HCT116 (cell line): ENCODE measurements around the gene CKB. TPM values are rescaled to one million over a fixed set of nuclear protein-coding genes. Genes with fewer than 3 reads are reported as not detected.

Source experiments
- ATAC-seq: fragments of 200-7000 bp; cut with Tn5 transposase; 2 replicates; pipeline ENCODE4 v1.9.1; 2020; ENCODE audit warnings: mild to moderate bottlenecking, moderate library complexity
- BruUV-seq: library from RNA; stranded (reverse); fragments of 400-500 nt; replicated peaks from 2 replicates; lab custom pipeline; 2021; lab: Mats Ljungman, UMichigan
- CTCF ChIA-PET: fragments of 300-600 bp; sonication (Branson Sonifier 250); formaldehyde crosslinking; loops from one replicate; lab custom pipeline; 2021; ENCODE audit warnings: antibody characterized with exemption; lab: Charles Lee
- POLR2A ChIA-PET: fragments of 300-600, 350-600 bp; sonication (Branson Sonifier 250); formaldehyde crosslinking; loops from one replicate; lab custom pipeline; 2021; ENCODE audit warnings: antibody characterized with exemption; lab: Charles Lee
- RAD21 ChIA-PET, 2 experiments: fragments of 300-600 bp; sonication (Branson Sonifier 250); formaldehyde crosslinking; loops; one replicate each; lab custom pipeline; 2023; ENCODE audit warnings: low total read pairs in 2 of 2; ENCODE audit not compliant: uncharacterized antibody in 2 of 2, unreplicated experiment in 2 of 2, low non-redundant PET in 1 of 2; lab: Charles Lee
- DNase-seq: peaks from one replicate; pipeline ENCODE4 v3.0.0-alpha.2; 2010; ENCODE audit warnings: low read depth, low spot score
- H2AFZ ChIP-seq: fragments of 200-600 bp; shearing (Covaris generic), sonication (generic); 2 replicates; pipeline ENCODE4 v1.6.1; 2017; ENCODE audit warnings: low read depth, mixed run types, mixed read lengths, antibody characterized with exemption, low read length; ENCODE audit not compliant: poor library complexity, severe bottlenecking
- H3K27ac ChIP-seq: 2 replicates; pipeline ENCODE4 v1.5.1; 2012; ENCODE audit warnings: low read depth, low read length
- H3K27me3 ChIP-seq: fragments of 200-600 bp; sonication (generic); 2 replicates; pipeline ENCODE4 v1.6.1; 2016; ENCODE audit warnings: mixed run types, low read length, mixed read lengths; ENCODE audit not compliant: insufficient read depth
- H3K36me3 ChIP-seq, 2 experiments: fragments of 200-500 bp in 1 of 2; fragments of 200-600 bp in 1 of 2; sonication (Bioruptor generic) in 1 of 2; sonication (generic) in 1 of 2; 2 replicates each; pipeline versions ENCODE4 v1.5.1 to v1.6.1; 2014 to 2016; ENCODE audit warnings: low read length in 2 of 2, inconsistent platforms in 1 of 2, mixed read lengths in 1 of 2, mixed run types in 1 of 2; ENCODE audit not compliant: insufficient read depth in 2 of 2, control insufficient read depth in 1 of 2
- H3K4me1 ChIP-seq, 2 experiments: fragments of 200-600 bp in 1 of 2; sonication (generic) in 1 of 2; 2 replicates each; pipeline versions ENCODE4 v1.5.1 to v1.6.1; 2012 to 2017; ENCODE audit warnings: low read length in 2 of 2, inconsistent platforms in 1 of 2, mild to moderate bottlenecking in 1 of 2, mixed read lengths in 1 of 2, mixed run types in 1 of 2, moderate library complexity in 1 of 2; ENCODE audit not compliant: insufficient read depth in 2 of 2, control insufficient read depth in 1 of 2
- H3K4me2 ChIP-seq: fragments of 200-600 bp; sonication (generic); 2 replicates; pipeline ENCODE4 v1.6.1; 2017; ENCODE audit warnings: mixed run types, low read length, mixed read lengths
- H3K4me3 ChIP-seq, 2 experiments: fragments of 200-600 bp in 1 of 2; sonication (generic) in 1 of 2; replicated peaks in 1 of 2; 2 replicates each; pipeline ENCODE4 v1.5.1; 2011 to 2016; ENCODE audit warnings: low read length in 2 of 2, control low read depth in 1 of 2, low read depth in 1 of 2, mild to moderate bottlenecking in 1 of 2, mixed read lengths in 1 of 2, mixed run types in 1 of 2
- H3K79me2 ChIP-seq: fragments of 200-600 bp; sonication (generic); 2 replicates; pipeline ENCODE4 v1.6.1; 2017; ENCODE audit warnings: mild to moderate bottlenecking, mixed run types, low read length, moderate library complexity, mixed read lengths; ENCODE audit not compliant: insufficient read depth
- H3K9ac ChIP-seq: fragments of 200-600 bp; sonication (generic); 2 replicates; pipeline ENCODE4 v1.6.1; 2016; ENCODE audit warnings: low read length, mixed read lengths
- H3K9me2 ChIP-seq: fragments of 200-600 bp; sonication (generic), shearing (Covaris generic); 2 replicates; pipeline ENCODE4 v1.6.1; 2017; ENCODE audit warnings: mixed run types, mild to moderate bottlenecking, moderate library complexity; ENCODE audit not compliant: insufficient read depth
- H3K9me3 ChIP-seq, 2 experiments: fragments of 200-500 bp in 1 of 2; fragments of 200-600 bp in 1 of 2; sonication (Bioruptor generic) in 1 of 2; sonication (generic) in 1 of 2; 2 replicates each; pipeline ENCODE4 v1.6.1; 2014 to 2017; ENCODE audit warnings: low read length in 2 of 2, mixed read lengths in 2 of 2, inconsistent platforms in 1 of 2, low read depth in 1 of 2, mild to moderate bottlenecking in 1 of 2, mixed run types in 1 of 2, moderate library complexity in 1 of 2; ENCODE audit not compliant: control insufficient read depth in 1 of 2, insufficient read depth in 1 of 2
- H4K20me1 ChIP-seq: fragments of 200-600 bp; sonication (generic), shearing (Covaris generic); 2 replicates; pipeline ENCODE4 v1.6.1; 2017; ENCODE audit warnings: mixed run types, mild to moderate bottlenecking, moderate library complexity; ENCODE audit not compliant: insufficient read depth
- CBX3 ChIP-seq: IDR thresholded peaks from 2 replicates; pipeline ENCODE4 v1.6.1; 2012; ENCODE audit warnings: low read depth
- POLR2AphosphoS5 ChIP-seq: IDR thresholded peaks from 2 replicates; pipeline ENCODE4 v1.6.1; 2011; ENCODE audit warnings: mild to moderate bottlenecking, low read depth, low read length, moderate library complexity
- REST ChIP-seq: IDR thresholded peaks from 2 replicates; pipeline ENCODE4 v1.6.1; 2012; ENCODE audit warnings: low read depth
- intact Hi-C: fragments of 100-400 bp; cut with micrococcal nuclease; formaldehyde crosslinking; loops from 2 replicates; pipeline ENCODE4 v1.10.0; 2022
- total RNA-seq: library from RNA; stranded (reverse); gene quantifications from one replicate; pipeline ENCODE4 v1.2.1, GENCODE V29; 2021; ENCODE audit not compliant: unreplicated experiment

CKB gene
- total RNA-seq, 1 experiment from 2014 or later = 605 TPM

- TF ChIP-seq REST (no peak), POLR2AphosphoS5 (no peak)
Observed at GRCh38 chr14:103519837-103520212, 2.8 kb downstream of the CKB start (continued).

- POLR2A ChIA-PET = interaction anchor here (1.0 to 1.7 kb wide), 4 partner anchors 10 to 33 kb away, joined by 3 to 11 read pairs (median 4); partner anchors contain the start of gene TRMT61A
- peaks cover 13 to 45% of the 10 kb centered on the region in 2 experiments; a peak in 3 of 4 replicates for H3K4me1 ChIP-seq
- H3K79me2 ChIP-seq = peaks cover 16% of the 10 kb centered on the region; the same call in 1 of the 2 replicates
- RAD21 ChIA-PET = interaction anchor here (1.4 kb wide), 2 partner anchors 27 to 28 kb away, joined by 5 to 6 read pairs; no protein-coding TSS in a partner anchor
- ATAC-seq = no peak
- H3K9me2 ChIP-seq = no peaks in the 10 kb centered on the region
- no peaks in the 10 kb centered on the region for H3K27me3 ChIP-seq
- H3K9me3 ChIP-seq = no peaks in the 10 kb centered on the region
- no peak overlapping the region for H2AFZ ChIP-seq
- intact Hi-C loops = no loop called here
- peak overlapping the region; percentile 13 for H3K4me2 ChIP-seq
- CTCF ChIA-PET = interaction anchor here (0.6 to 3.4 kb wide), 9 partner anchors 9 to 42 kb away, joined by 3 to 38 read pairs (median 4); partner anchors contain the start of gene TRMT61A
- DNase-seq = no peak
- H3K36me3 ChIP-seq = peaks cover 0 to 12% of the 10 kb centered on the region in 2 experiments; a peak in 2 of 4 replicates
- H3K9ac ChIP-seq = no peak overlapping the region
- TF ChIP-seq CBX3 = no peak
- TF ChIP-seq POLR2AphosphoS5 = no peak
- H3K4me3 ChIP-seq = no peak overlapping the region
- H4K20me1 ChIP-seq = no peaks in the 10 kb centered on the region; the same call in 1 of the 2 replicates
- peak overlapping the region; percentile 73; the same call in 1 of the 2 replicates for H3K27ac ChIP-seq
- BruUV-seq = no TSS peak
Observed at GRCh38 chr14:103519043-103519836, 3.4 kb downstream of the CKB start.
